ENCODE measurements around the gene NUS1. TPM values are rescaled to one million over a fixed set of nuclear protein-coding genes. Genes with fewer than 3 reads are reported as not detected.

NUS1 gene
- total and polyA plus RNA-seq, 2 of the 13 experiments (the other 11 are each of a cell fraction or from before 2014, with no cell fraction given): 18.3 to 18.6 TPM

DNA sequence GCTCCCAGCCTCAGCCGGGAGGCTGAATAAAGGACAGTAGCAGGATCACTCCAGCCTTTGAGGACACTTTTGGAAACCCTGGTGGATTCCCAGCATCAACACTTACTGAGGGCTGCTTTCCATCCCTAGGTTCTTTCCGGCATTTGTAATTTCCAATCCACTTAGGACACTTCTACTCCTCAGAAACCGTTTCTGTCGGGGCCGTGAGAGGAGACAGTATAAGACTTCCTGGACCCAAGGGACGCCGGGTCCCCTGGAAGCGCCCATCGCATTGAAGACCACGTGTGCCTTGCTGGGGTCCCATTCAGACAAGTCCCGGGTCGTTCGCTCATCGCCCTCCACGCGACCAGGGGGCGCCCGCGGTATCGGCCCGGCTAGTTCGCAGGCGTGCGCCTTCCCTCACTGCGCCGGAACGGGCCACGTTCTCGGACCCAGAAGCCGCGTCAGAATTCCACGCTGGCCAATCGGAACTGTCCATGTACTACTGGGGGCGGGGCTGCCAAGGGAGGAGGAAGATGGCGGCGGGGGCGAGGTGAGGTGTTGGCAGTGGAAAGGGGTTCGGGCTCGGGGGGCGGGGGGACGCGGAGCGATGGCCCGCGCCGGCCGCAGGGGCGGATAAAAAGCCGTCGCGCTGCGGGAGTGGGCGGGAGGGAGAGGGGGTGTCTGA, at the start of gene NUS1 (continued):
- TF ChIP-seq, protein P1, sequence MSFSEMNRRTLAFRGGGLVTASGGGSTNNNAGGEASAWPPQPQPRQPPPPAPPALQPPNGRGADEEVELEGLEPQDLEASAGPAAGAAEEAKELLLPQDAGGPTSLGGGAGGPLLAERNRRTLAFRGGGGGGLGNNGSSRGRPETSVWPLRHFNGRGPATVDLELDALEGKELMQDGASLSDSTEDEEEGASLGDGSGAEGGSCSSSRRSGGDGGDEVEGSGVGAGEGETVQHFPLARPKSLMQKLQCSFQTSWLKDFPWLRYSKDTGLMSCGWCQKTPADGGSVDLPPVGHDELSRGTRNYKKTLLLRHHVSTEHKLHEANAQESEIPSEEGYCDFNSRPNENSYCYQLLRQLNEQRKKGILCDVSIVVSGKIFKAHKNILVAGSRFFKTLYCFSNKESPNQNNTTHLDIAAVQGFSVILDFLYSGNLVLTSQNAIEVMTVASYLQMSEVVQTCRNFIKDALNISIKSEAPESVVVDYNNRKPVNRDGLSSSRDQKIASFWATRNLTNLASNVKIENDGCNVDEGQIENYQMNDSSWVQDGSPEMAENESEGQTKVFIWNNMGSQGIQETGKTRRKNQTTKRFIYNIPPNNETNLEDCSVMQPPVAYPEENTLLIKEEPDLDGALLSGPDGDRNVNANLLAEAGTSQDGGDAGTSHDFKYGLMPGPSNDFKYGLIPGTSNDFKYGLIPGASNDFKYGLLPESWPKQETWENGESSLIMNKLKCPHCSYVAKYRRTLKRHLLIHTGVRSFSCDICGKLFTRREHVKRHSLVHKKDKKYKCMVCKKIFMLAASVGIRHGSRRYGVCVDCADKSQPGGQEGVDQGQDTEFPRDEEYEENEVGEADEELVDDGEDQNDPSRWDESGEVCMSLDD (CRISPR knock-in tag; IDR thresholded peaks at IDR 0.05; ENCODE audit: borderline replicate concordance): no peak
- TF ChIP-seq SAP130 (CRISPR knock-in tag; IDR thresholded peaks at IDR 0.05; ENCODE audit: low read depth): peak; percentile 97
- TF ChIP-seq ZSCAN12 (CRISPR knock-in tag; IDR thresholded peaks at IDR 0.05): no peak
- TF ChIP-seq MAFG (CRISPR knock-in tag; IDR thresholded peaks at IDR 0.05): no peak
- TF ChIP-seq IKZF1 (IDR thresholded peaks at IDR 0.05): no peak
- no peak for TF ChIP-seq FOSL1 (CRISPR knock-in tag; IDR thresholded peaks at IDR 0.05; ENCODE audit: borderline replicate concordance)
- TF ChIP-seq, protein P2, sequence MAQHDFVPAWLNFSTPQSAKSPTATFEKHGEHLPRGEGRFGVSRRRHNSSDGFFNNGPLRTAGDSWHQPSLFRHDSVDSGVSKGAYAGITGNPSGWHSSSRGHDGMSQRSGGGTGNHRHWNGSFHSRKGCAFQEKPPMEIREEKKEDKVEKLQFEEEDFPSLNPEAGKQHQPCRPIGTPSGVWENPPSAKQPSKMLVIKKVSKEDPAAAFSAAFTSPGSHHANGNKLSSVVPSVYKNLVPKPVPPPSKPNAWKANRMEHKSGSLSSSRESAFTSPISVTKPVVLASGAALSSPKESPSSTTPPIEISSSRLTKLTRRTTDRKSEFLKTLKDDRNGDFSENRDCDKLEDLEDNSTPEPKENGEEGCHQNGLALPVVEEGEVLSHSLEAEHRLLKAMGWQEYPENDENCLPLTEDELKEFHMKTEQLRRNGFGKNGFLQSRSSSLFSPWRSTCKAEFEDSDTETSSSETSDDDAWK (CRISPR knock-in tag; IDR thresholded peaks at IDR 0.05): no peak
- no peak for TF ChIP-seq ZNF678 (CRISPR knock-in tag; IDR thresholded peaks at IDR 0.05)
- 0 out of 2 replicates have a peak, but pooled peaks have one; percentile 66 for TF ChIP-seq ZNF34 (CRISPR knock-in tag; IDR thresholded peaks at IDR 0.05; ENCODE audit: borderline replicate concordance)
- TF ChIP-seq ARHGAP35 (CRISPR knock-in tag; IDR thresholded peaks at IDR 0.05; ENCODE audit: borderline replicate concordance): peak; percentile 43; the same call in 1 of the 2 replicates
- TF ChIP-seq, protein P3, sequence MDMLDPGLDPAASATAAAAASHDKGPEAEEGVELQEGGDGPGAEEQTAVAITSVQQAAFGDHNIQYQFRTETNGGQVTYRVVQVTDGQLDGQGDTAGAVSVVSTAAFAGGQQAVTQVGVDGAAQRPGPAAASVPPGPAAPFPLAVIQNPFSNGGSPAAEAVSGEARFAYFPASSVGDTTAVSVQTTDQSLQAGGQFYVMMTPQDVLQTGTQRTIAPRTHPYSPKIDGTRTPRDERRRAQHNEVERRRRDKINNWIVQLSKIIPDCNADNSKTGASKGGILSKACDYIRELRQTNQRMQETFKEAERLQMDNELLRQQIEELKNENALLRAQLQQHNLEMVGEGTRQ (IDR thresholded peaks at IDR 0.05; ENCODE audit: low read depth, low read length): peak; percentile 80
- TF ChIP-seq, protein P3 (CRISPR knock-in tag; IDR thresholded peaks at IDR 0.05; ENCODE audit: borderline replicate concordance): peak; percentile 89; the same call in 1 of the 2 replicates
- peak; percentile 66 for TF ChIP-seq HCFC1 (IDR thresholded peaks at IDR 0.05; ENCODE audit: low read depth, low read length)
- no peak for TF ChIP-seq ZKSCAN5 (CRISPR knock-in tag; IDR thresholded peaks at IDR 0.05)
- no peak for TF ChIP-seq ZNF7 (CRISPR knock-in tag; IDR thresholded peaks at IDR 0.05)
- TF ChIP-seq ZBTB3 (CRISPR knock-in tag; IDR thresholded peaks at IDR 0.05; ENCODE audit: borderline replicate concordance, low read depth): no peak
- peak; percentile 97 for TF ChIP-seq YEATS2 (CRISPR knock-in tag; IDR thresholded peaks at IDR 0.05; ENCODE audit: borderline replicate concordance)
- no peak for TF ChIP-seq ZNF75D (CRISPR knock-in tag; IDR thresholded peaks at IDR 0.05; ENCODE audit: borderline replicate concordance)
- TF ChIP-seq CENPX (CRISPR knock-in tag; IDR thresholded peaks at IDR 0.05): no peak
- TF ChIP-seq NPAS2 (CRISPR knock-in tag; IDR thresholded peaks at IDR 0.05; ENCODE audit: borderline replicate concordance): no peak
- no peak for TF ChIP-seq ATAD3A (CRISPR knock-in tag; IDR thresholded peaks at IDR 0.05)
- TF ChIP-seq, protein P4, sequence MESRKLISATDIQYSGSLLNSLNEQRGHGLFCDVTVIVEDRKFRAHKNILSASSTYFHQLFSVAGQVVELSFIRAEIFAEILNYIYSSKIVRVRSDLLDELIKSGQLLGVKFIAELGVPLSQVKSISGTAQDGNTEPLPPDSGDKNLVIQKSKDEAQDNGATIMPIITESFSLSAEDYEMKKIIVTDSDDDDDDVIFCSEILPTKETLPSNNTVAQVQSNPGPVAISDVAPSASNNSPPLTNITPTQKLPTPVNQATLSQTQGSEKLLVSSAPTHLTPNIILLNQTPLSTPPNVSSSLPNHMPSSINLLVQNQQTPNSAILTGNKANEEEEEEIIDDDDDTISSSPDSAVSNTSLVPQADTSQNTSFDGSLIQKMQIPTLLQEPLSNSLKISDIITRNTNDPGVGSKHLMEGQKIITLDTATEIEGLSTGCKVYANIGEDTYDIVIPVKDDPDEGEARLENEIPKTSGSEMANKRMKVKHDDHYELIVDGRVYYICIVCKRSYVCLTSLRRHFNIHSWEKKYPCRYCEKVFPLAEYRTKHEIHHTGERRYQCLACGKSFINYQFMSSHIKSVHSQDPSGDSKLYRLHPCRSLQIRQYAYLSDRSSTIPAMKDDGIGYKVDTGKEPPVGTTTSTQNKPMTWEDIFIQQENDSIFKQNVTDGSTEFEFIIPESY (CRISPR knock-in tag; IDR thresholded peaks at IDR 0.05): peak; percentile 83

All from HepG2 (cell line).